ENCODE results near the gene GALNT1.

The GALNT1 gene

DNA sequence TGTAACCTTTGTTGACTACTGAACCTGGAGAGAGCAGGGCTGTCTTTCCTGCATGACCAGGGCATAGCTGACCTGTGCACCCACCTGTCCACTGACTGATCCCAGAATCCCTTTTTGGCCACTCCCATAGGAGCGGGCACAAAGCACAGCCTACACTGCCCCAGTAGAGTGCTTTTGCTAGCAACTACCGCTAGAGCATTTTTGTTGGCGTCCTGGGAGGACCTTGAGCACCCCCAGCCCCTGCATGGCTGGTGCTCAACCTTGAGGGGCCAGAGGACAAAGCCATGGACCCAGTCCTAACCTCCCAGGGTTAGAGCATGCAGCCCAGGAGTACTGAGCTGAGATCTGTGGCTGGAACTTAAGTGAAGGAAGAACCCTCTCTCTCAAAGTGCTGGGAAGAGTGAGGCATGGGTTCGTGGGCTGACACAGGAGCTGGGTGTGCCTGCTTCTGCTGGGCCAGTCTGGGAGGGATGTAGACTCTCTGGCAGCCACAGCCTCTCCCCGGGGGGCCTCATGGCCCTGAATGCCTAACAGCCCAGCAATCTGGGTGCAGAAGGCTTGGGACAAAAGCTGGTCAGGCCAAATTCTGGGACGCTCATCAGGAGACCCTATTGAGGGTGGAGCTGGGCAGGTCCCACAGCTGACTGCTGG, 140.0 kb downstream of the GALNT1 start:
- DNase-seq (ENCODE audit: low read depth): no peak

DNA sequence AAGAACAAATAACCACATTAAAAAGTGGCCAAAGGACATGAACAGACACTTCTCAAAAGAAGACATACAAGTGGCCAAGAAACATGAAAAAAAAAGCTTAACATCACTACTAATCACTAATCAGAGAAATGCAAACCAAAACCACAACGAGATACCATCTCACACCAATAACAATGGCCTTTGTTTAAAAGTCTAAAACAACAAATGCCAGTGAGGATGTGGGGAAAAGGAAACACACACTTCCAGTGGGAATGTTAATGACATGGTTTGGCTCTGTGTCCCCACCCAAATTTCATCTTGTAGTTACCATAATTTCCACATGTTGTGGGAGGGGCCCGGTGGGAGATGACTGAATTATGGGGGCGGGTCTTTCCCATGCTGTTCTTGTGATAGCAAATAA, 147.1 kb downstream of the GALNT1 start:
- DNase-seq (ENCODE audit: low read depth): no peak

DNA sequence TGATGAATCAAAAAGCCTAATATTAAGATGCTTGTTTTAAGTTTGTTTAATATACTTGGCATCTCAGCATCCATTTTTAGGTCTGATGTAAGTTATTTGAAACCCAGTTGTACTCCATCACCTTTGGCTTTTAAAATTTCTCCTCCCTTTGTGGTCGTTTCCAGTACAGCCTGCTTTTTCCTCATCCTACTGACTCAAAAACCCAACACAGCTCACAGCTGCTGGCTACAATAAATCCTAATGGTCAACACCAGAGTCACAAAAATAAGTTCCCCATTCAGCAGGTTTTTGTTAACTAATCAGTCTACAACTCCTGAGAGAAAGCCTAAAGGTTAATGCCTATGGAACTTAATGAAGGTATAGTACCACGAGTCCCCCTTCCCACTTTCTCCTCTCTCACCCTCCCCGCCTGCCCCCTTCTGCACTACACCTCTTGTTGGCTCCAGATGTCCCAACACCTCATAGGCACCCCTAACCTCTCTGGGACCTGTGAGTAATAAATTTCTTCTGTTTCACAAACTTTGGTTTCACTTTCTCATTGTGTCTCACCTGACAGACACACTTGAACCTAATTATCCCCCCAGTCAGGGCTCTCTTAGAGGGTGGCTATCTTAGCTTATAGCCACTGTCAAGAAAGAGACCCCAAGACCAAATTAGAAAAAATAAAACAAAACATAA, 148.6 kb downstream of the GALNT1 start:
- no peak for DNase-seq (ENCODE audit: low read depth)

GRCh38 chr18:35730691-35731370, 149.3 kb downstream of the GALNT1 start:
- no peak for DNase-seq (ENCODE audit: low read depth)

DNA sequence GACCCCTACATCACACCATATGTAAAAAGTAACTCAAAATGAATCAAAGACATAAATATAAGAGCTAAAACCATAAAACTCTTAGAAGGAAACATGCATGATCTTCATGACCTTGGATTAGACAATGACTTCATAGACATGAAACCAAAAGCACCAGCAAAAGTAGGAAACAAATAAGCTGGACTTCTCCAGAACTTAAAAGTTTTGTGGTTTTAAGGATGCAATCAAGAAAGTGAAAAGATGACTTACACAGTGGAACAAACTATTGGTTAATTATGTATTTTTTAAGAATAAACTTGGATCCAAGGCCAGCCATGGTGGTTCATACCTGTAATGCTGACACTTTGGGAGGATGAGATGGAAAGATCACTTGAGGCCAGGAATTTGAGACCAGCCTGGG, 150.2 kb downstream of the GALNT1 start:
- DNase-seq (ENCODE audit: low read depth): no peak

DNA sequence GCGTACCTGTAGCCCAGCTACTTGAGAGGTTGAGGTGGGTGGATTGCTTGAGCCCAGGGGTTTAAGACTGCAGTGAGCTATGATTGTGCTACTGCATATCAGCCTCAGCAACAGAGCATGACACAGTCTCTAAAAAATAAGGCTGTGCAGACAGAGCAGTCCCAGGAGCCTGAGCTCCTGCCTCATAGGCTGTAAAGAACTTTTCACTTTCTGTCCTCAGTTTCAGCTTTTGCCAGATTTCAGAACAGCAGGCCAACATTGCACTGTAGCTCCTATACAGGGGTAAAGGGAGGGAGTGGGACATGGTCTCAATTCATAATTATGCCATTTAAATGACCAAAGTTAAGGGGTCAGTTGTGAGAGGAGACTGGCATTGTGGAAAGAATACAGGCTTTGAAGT, 150.6 kb downstream of the GALNT1 start:
- no peak for DNase-seq (ENCODE audit: low read depth)

GRCh38 chr18:35732636-35733035, 151.1 kb downstream of the GALNT1 start:
- no peak for DNase-seq (ENCODE audit: low read depth)

GRCh38 chr18:35733408-35733807, 151.9 kb downstream of the GALNT1 start:
- no peak for DNase-seq (ENCODE audit: low read depth)

- no peak for DNase-seq (ENCODE audit: low read depth)
Measured at GRCh38 chr18:35736696-35737095, 155.2 kb downstream of the GALNT1 start.

- no peak for DNase-seq (ENCODE audit: low read depth)
Measured at GRCh38 chr18:35739778-35740177, 158.2 kb downstream of the GALNT1 start.

DNA sequence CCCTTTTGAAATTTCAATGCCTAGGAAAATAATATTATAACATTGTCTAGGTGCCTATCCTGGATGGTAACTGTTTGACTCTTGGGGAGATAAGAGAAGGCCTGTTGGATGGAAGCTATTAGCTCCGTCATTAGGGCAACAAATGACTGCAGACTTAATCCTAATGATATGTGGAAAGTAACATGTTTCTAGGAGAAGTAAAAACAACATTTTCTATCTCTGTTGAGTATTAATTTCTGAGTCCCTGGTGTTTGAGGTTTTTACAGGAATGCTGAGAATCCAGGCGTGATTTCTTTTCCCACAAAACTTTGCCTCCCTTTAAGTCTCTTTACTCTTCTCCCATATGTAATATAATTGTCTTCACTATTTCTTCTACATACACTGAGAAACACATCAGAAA, 159.1 kb downstream of the GALNT1 start:
- DNase-seq (ENCODE audit: low read depth): no peak

GRCh38 chr18:35743916-35744315, 162.4 kb downstream of the GALNT1 start:
- no peak for DNase-seq (ENCODE audit: low read depth)

GRCh38 chr18:35745814-35746213, 164.3 kb downstream of the GALNT1 start:
- no peak for DNase-seq (ENCODE audit: low read depth)

DNA sequence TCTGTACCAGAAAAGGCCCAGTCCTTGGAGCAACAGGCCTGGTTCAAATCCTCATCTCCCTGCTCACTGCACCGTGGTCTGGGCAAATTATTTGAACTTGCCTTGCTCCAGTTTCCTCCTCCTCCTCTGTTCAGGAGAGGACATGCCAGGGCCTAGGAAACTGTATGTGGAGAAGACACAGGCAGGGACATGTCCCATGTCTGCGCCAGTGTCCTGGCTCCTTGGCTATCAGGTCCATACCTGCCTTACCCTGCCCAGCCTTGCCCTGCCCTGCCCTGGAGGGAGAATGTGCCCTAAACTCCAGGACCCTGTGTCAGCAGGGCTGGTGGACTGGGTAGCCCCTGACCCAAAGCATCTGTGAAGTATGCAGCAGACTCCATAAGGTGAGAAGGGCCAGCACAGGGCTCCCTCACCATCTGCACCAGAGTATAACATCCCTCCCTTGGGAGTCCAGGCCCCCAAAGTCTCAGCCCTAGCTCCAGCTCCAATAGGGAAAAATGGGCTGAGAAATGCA, 165.3 kb downstream of the GALNT1 start:
- DNase-seq (ENCODE audit: low read depth): no peak

DNA sequence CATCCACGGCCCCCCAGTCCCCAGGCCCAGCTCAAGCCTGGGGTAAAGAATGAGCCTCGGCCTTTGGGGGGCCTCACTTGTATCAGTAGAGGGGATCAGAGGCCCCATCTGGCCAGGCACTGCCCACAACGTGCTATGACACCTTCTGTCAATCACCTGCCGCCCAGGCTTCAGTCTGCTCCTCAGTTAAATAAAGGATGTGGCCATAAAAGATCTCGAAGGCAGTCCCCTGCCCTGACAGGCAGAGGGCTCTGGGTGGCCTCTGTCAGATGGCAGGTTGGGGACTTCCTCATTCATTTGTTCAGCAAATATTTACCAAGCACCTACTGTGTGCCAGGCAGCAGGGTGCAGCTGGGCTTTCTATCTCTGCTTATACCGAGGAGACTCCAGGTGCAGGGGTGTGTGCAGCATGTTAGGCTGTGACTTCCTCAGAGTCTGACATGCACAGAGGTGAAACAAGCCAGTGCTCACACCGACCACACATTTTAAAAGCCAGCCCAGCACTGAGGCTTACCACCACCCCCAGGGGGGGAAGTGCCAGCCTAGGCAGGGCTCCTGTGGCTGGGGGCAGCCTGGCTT, 166.4 kb downstream of the GALNT1 start:
- no peak for DNase-seq (ENCODE audit: low read depth)

DNA sequence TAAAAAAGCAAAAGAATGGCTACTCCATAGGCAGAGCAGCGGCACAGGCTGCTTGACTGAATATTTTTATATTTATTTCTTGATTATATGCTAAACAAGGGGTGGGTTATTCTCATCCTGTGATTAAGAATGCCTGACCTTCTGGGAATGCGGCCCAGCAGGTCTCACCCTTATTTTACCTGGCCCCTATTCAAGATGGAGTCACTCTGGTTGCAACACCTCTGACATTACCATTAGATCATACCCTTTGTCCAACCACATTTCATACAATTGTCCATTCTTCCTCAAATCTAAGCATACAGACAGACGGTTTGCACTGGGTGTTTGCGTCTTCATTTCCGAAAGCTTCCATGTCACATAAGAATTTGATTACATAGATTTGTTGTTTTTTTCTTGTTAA, 168.2 kb downstream of the GALNT1 start:
- DNase-seq (ENCODE audit: low read depth): no peak

- no peak for DNase-seq (ENCODE audit: low read depth)
Measured at GRCh38 chr18:35750929-35751328, 169.4 kb downstream of the GALNT1 start.

DNA sequence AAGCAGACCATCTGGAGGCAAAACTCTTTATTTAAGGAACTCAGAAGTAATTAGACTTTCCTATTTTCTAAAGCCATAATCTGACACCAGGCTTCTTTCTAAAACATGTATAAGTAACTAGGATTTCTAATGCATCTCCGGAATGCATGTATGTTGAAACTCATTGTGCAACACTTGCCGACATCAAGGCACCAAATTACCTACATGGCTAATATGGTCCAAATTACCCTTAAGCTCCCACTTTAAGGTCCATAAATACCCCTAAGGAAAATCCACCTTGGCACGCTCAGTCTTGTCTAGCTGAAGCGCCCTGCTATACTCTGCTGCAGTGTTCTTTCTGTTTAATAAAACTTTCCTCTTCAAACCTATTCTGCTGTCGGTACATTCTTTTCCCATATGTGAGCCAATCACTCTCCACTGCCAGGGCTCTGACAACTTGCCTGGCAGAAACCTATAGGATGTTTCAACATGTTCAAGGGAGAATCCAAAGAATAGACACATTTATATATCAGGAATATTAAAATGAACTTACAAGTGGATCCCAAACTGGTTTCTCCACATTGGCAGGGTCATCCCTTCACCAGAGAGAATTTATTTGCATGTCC, 171.9 kb downstream of the GALNT1 start:
- DNase-seq (ENCODE audit: low read depth): no peak

DNA sequence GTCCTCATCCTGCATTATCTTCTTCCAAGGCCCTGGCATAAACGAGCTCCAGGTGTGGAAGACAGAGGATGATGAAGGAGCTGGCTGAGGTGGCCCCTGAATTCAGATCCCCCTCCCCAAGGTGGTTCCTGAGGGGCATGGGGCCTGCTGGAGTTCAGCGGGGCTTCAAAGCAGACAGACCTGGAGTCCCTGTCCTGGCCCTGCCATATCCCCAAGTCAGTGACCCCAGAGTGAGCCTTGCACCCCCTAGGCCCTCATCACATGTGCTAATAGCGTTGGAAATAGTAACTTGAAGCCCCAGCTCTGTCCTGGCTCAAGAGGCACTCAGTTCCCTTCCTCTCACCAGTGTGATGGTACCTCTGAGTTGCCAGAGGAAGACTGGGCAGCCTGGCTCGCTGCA, 172.9 kb downstream of the GALNT1 start:
- DNase-seq (ENCODE audit: low read depth): no peak

GRCh38 chr18:35755369-35755768, 173.8 kb downstream of the GALNT1 start:
- no peak for DNase-seq (ENCODE audit: low read depth)

- DNase-seq (ENCODE audit: low read depth): peak; percentile 46
Measured at GRCh38 chr18:35756506-35757117, 175.1 kb downstream of the GALNT1 start.

Measured in activated T-cell treated with anti-CD3 and anti-CD28 coated beads for 24 hours (primary cell).